Keratinocyte (primary cell): ENCODE measurements around the gene PIGU.

Source experiments
- EZH2 ChIP-seq: IDR thresholded peaks from one replicate; pipeline ENCODE4 v1.6.1; 2012; ENCODE audit warnings: inconsistent platforms, mild to moderate bottlenecking, low read length, moderate library complexity
- TF ChIP-seq, protein P1 (sequence below), 3 experiments: IDR thresholded peaks in 1 of 3; conservative IDR thresholded peaks in 1 of 3; optimal IDR thresholded peaks in 1 of 3; 2 replicates in 2 of 3; 3 replicates in 1 of 3; pipeline versions ENCODE3 to v1.5.1; 2011; ENCODE audit warnings: low read length in 3 of 3, mild to moderate bottlenecking in 3 of 3, moderate library complexity in 2 of 3, control low read depth in 1 of 3, inconsistent platforms in 1 of 3; ENCODE audit not compliant: insufficient read depth in 2 of 3; ENCODE audit errors: extremely low read depth in 1 of 3

DNA sequence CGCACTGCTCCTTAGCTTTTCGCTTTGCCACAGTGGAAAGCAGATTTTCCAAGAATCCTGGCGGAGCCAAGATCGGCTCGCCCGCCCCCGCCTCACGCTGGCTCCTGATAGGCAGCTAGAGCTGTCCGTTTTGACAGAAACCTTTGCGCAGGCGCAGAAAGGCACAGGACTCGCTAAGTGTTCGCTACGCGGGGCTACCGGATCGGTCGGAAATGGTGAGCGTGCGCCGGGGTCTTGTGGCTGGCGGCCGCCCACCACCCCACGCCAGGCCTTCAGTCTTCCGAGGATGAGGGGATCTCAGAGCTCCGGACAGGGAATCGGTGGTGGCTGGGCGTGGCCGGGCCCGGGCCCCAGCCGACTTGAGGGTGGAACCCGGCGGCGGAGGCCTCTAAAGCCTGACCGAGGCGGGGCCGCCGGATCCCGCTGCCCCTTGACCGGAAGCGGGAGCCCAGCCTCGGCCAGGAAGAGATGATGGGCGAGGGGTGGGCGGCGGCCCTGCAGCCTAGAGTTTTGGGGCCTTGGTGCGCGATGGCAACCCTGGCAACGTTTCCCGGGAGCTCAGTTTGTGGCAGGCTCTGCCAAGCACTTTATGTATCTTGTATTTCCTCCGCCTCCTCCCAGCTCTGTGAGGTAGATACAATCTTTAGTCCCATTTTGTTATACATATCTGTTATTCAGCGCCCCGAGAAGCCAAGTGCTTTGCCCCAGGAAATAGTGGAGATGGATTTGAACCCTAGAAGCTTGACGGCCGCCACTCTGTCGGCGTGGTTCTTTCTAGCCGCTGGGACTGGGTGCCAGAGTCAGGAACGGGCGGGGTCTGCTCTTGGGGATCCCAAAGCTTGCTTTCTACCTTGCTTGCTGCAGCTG is 160.4 kb downstream of the PIGU start, which contains the start of gene DYNLRB1:
- TF ChIP-seq, protein P1, sequence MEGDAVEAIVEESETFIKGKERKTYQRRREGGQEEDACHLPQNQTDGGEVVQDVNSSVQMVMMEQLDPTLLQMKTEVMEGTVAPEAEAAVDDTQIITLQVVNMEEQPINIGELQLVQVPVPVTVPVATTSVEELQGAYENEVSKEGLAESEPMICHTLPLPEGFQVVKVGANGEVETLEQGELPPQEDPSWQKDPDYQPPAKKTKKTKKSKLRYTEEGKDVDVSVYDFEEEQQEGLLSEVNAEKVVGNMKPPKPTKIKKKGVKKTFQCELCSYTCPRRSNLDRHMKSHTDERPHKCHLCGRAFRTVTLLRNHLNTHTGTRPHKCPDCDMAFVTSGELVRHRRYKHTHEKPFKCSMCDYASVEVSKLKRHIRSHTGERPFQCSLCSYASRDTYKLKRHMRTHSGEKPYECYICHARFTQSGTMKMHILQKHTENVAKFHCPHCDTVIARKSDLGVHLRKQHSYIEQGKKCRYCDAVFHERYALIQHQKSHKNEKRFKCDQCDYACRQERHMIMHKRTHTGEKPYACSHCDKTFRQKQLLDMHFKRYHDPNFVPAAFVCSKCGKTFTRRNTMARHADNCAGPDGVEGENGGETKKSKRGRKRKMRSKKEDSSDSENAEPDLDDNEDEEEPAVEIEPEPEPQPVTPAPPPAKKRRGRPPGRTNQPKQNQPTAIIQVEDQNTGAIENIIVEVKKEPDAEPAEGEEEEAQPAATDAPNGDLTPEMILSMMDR (optimal IDR thresholded peaks at IDR 0.05 in 1 of 3, IDR thresholded peaks at IDR 0.05 in 1 of 3, conservative IDR thresholded peaks at IDR 0.05 in 1 of 3; ENCODE audit: extremely low read depth in 1 of 3, insufficient read depth in 2 of 3, low read length in 3 of 3): no peak
- no peak for TF ChIP-seq EZH2
